H4 (cell line): Measurements from ENCODE around the gene CALB2. TPM values are rescaled to one million over a fixed set of nuclear protein-coding genes. Genes with fewer than 3 reads are reported as not detected.
"Not testable (repeated sequence)": the region's sequence is repeated elsewhere in the genome, so short reads cannot be mapped to it uniquely, and the experiment has no call there.

Source experiments
- DNase-seq: peaks from one replicate; pipeline ENCODE4 v3.0.0-alpha.2; 2015; ENCODE audit warnings: low spot score
- total RNA-seq: library from RNA; depleted of rRNA; stranded (reverse); fragments of >200 nt; shearing (Covaris generic); gene quantifications from 2 replicates; pipeline ENCODE4 v1.2.3, GENCODE V29; 2014

CALB2 gene
- total RNA-seq, 1 experiment from 2014 or later, result 32.3 TPM

GRCh38 chr16:71352466-71352865, 6.1 kb upstream of the CALB2 start:
- DNase-seq, result no peak

- DNase-seq, result no peak
These were observed 5.5 kb upstream of the CALB2 start for GRCh38 chr16:71352963-71353460.

- DNase-seq, result no peak
These were observed 4.8 kb upstream of the CALB2 start for GRCh38 chr16:71353736-71354135.

- DNase-seq, result no peak
These were observed 4.4 kb upstream of the CALB2 start for GRCh38 chr16:71354156-71354555.

- no peak for DNase-seq
These were observed 2.3 kb upstream of the CALB2 start for GRCh38 chr16:71356051-71356740.

GRCh38 chr16:71356936-71357335, 1.6 kb upstream of the CALB2 start:
- DNase-seq, result not testable (repeated sequence)

GRCh38 chr16:71357681-71358080, 842 bp upstream of the CALB2 start:
- no peak for DNase-seq

- DNase-seq, result no peak
These were observed 908 bp downstream of the CALB2 start for GRCh38 chr16:71359431-71359830.

GRCh38 chr16:71360378-71360777, 1.9 kb downstream of the CALB2 start:
- peak; percentile 91 for DNase-seq

- no peak for DNase-seq
These were observed 5.7 kb downstream of the CALB2 start for GRCh38 chr16:71364133-71364681.

GRCh38 chr16:71365021-71365420, 6.5 kb downstream of the CALB2 start:
- DNase-seq, result no peak

- DNase-seq, result peak; percentile 57
These were observed 8.9 kb downstream of the CALB2 start for GRCh38 chr16:71367241-71367976.

- DNase-seq, result no peak
These were observed 10.4 kb downstream of the CALB2 start for GRCh38 chr16:71368958-71369357.

GRCh38 chr16:71369494-71369893, 11.0 kb downstream of the CALB2 start:
- no peak for DNase-seq

GRCh38 chr16:71371237-71371636, 12.7 kb downstream of the CALB2 start:
- no peak for DNase-seq

GRCh38 chr16:71373073-71373472, 14.6 kb downstream of the CALB2 start:
- DNase-seq, result peak; percentile 69

- no peak for DNase-seq
These were observed 18.1 kb downstream of the CALB2 start for GRCh38 chr16:71376465-71377157.

- DNase-seq, result no peak
These were observed 21.2 kb downstream of the CALB2 start for GRCh38 chr16:71379711-71380110.

GRCh38 chr16:71380831-71381230, 22.3 kb downstream of the CALB2 start:
- no peak for DNase-seq

GRCh38 chr16:71383054-71383773, 24.7 kb downstream of the CALB2 start:
- no peak for DNase-seq

GRCh38 chr16:71384073-71384724, 25.7 kb downstream of the CALB2 start:
- DNase-seq, result no peak
